NCI-H128 (cell line): ENCODE measurements around the gene ZNF710.
"Not testable (repeated sequence)": the region's sequence is repeated elsewhere in the genome, so short reads cannot be mapped to it uniquely, and the experiment has no call there.

Experiments used
- DNase-seq: peaks from one replicate; lab custom pipeline; 2025; ENCODE audit not compliant: unreplicated experiment; lab: John Stamatoyannopoulos, UW

Gene ZNF710

GRCh38 chr15:90001062-90001682, at the start of gene ZNF710:
ZNF710 (plus strand) TSS chr15:90001324; CDS start chr15:90067138, 65,814 bp downstream.
- DNase-seq = no peak

- DNase-seq = no peak
Measured at GRCh38 chr15:89954541-89954940, 46.6 kb upstream of the ZNF710 start.

- not testable (repeated sequence) for DNase-seq
Measured at GRCh38 chr15:89955449-89955998, 45.6 kb upstream of the ZNF710 start.

GRCh38 chr15:89958107-89958805, 42.9 kb upstream of the ZNF710 start:
- no peak for DNase-seq

- DNase-seq = no peak
Measured at GRCh38 chr15:89963301-89964231, 37.6 kb upstream of the ZNF710 start.

GRCh38 chr15:89964232-89964954, 36.7 kb upstream of the ZNF710 start:
- no peak for DNase-seq

- DNase-seq = no peak
Measured at GRCh38 chr15:89967881-89968280, 33.2 kb upstream of the ZNF710 start.

- DNase-seq = no peak
Measured at GRCh38 chr15:89971592-89971997, 29.5 kb upstream of the ZNF710 start.

GRCh38 chr15:89972085-89972484, 29.0 kb upstream of the ZNF710 start:
- no peak for DNase-seq

- no peak for DNase-seq
Measured at GRCh38 chr15:89975482-89976245, 25.5 kb upstream of the ZNF710 start.

- no peak for DNase-seq
Measured at GRCh38 chr15:89976246-89976600, 24.9 kb upstream of the ZNF710 start.

GRCh38 chr15:89977836-89978235, 23.3 kb upstream of the ZNF710 start:
- not testable (repeated sequence) for DNase-seq

GRCh38 chr15:89978914-89979313, 22.2 kb upstream of the ZNF710 start:
- DNase-seq = no peak

- no peak for DNase-seq
Measured at GRCh38 chr15:89980896-89981295, 20.2 kb upstream of the ZNF710 start.

GRCh38 chr15:89982315-89983055, 18.6 kb upstream of the ZNF710 start:
- DNase-seq = no peak

GRCh38 chr15:89984001-89984400, 17.1 kb upstream of the ZNF710 start:
- no peak for DNase-seq

GRCh38 chr15:89984421-89985010, 16.6 kb upstream of the ZNF710 start:
- no peak for DNase-seq

- DNase-seq = no peak
Measured at GRCh38 chr15:89985111-89985510, 16.0 kb upstream of the ZNF710 start.

GRCh38 chr15:89991312-89991711, 9.8 kb upstream of the ZNF710 start:
- no peak for DNase-seq
